ENCODE measurements around the gene ROMO1.
"Not testable (repeated sequence)": the region's sequence is repeated elsewhere in the genome, so short reads cannot be mapped to it uniquely, and the experiment has no call there.

The ROMO1 gene

GRCh38 chr20:35685368-35685767, 13.8 kb upstream of the ROMO1 start:
- DNase-seq: not testable (repeated sequence)

GRCh38 chr20:35686872-35687271, 12.3 kb upstream of the ROMO1 start:
- DNase-seq: not testable (repeated sequence)

- DNase-seq: no peak
Observed at GRCh38 chr20:35690265-35690664, 8.9 kb upstream of the ROMO1 start.

GRCh38 chr20:35695245-35695749, 3.9 kb upstream of the ROMO1 start:
- DNase-seq: no peak

- no peak for DNase-seq
Observed at GRCh38 chr20:35695978-35696377, 3.2 kb upstream of the ROMO1 start.

GRCh38 chr20:35697696-35698297, 1.4 kb upstream of the ROMO1 start:
- no peak for DNase-seq

GRCh38 chr20:35698298-35699126, 693 bp upstream of the ROMO1 start:
- no peak for DNase-seq

- DNase-seq: no peak
Observed at GRCh38 chr20:35699957-35700624, 886 bp downstream of the ROMO1 start.

GRCh38 chr20:35700625-35701148, 1.5 kb downstream of the ROMO1 start:
- no peak for DNase-seq

GRCh38 chr20:35702051-35702823, 3.0 kb downstream of the ROMO1 start:
- DNase-seq: no peak

GRCh38 chr20:35702824-35703695, 3.9 kb downstream of the ROMO1 start:
- no peak for DNase-seq

GRCh38 chr20:35704514-35705261, 5.5 kb downstream of the ROMO1 start:
- DNase-seq: no peak

GRCh38 chr20:35705894-35706293, 6.7 kb downstream of the ROMO1 start:
- DNase-seq: not testable (repeated sequence)

- DNase-seq: not testable (repeated sequence)
Observed at GRCh38 chr20:35706591-35707529, 7.7 kb downstream of the ROMO1 start.

- no peak for DNase-seq
Observed at GRCh38 chr20:35708502-35708901, 9.3 kb downstream of the ROMO1 start.

GRCh38 chr20:35709259-35709658, 10.1 kb downstream of the ROMO1 start:
- no peak for DNase-seq

GRCh38 chr20:35710039-35710438, 10.8 kb downstream of the ROMO1 start:
- no peak for DNase-seq

- no peak for DNase-seq
Observed at GRCh38 chr20:35710884-35711587, 11.8 kb downstream of the ROMO1 start.

All from CD4-positive, alpha-beta T cell treated with Interleukin-10 for 1 hour (primary cell).